HEK293 (cell line): ENCODE data around the gene ILF3.

ENCODE experiments used
- HOXA7 ChIP-seq: sonication (generic); formaldehyde crosslinking; IDR thresholded peaks from 2 replicates; pipeline ENCODE4 v1.8.1; 2022; ENCODE audit warnings: missing genetic modification reagents, borderline replicate concordance
- SP2 ChIP-seq: fragments of 450-650 bp; formaldehyde crosslinking; IDR thresholded peaks from 2 replicates; pipeline ENCODE4 v1.5.1; 2016; ENCODE audit warnings: missing biosample characterization, missing genetic modification characterization
- ZNF423 ChIP-seq: fragments of 450-650 bp; formaldehyde crosslinking; IDR thresholded peaks from 2 replicates; pipeline ENCODE4 v1.5.1; 2016; ENCODE audit warnings: missing biosample characterization, missing genetic modification characterization
- ZNF488 ChIP-seq: fragments of 450-650 bp; formaldehyde crosslinking; IDR thresholded peaks from 2 replicates; pipeline ENCODE4 v1.5.1; 2016; ENCODE audit warnings: missing biosample characterization, missing genetic modification characterization
- ZNF561 ChIP-seq: fragments of 450-650 bp; IDR thresholded peaks from 2 replicates; pipeline ENCODE4 v1.5.1; 2018; ENCODE audit warnings: missing biosample characterization, missing genetic modification characterization, borderline replicate concordance
- ZNF747 ChIP-seq: fragments of 450-650 bp; formaldehyde crosslinking; IDR thresholded peaks from 2 replicates; pipeline ENCODE4 v1.5.1; 2016; ENCODE audit warnings: missing biosample characterization, missing genetic modification characterization
- ZNF776 ChIP-seq: fragments of 450-650 bp; formaldehyde crosslinking; IDR thresholded peaks from 2 replicates; pipeline ENCODE4 v1.5.0; 2017; ENCODE audit warnings: missing biosample characterization, missing genetic modification characterization, borderline replicate concordance
- TF ChIP-seq, protein P1 (sequence below): sonication (generic); formaldehyde crosslinking; IDR thresholded peaks from 2 replicates; pipeline ENCODE4 v1.8.1; 2022; ENCODE audit warnings: mild to moderate bottlenecking, moderate library complexity, missing genetic modification reagents

- TF ChIP-seq ZNF776 (tag by site-specific recombination) (no peak), SP2 (tag by site-specific recombination) (no peak), ZNF747 (tag by site-specific recombination) (no peak), ZNF488 (no peak), HOXA7 (no peak), ZNF561 (tag by site-specific recombination) (no peak), ZNF423 (no peak)
- TF ChIP-seq, protein P1, sequence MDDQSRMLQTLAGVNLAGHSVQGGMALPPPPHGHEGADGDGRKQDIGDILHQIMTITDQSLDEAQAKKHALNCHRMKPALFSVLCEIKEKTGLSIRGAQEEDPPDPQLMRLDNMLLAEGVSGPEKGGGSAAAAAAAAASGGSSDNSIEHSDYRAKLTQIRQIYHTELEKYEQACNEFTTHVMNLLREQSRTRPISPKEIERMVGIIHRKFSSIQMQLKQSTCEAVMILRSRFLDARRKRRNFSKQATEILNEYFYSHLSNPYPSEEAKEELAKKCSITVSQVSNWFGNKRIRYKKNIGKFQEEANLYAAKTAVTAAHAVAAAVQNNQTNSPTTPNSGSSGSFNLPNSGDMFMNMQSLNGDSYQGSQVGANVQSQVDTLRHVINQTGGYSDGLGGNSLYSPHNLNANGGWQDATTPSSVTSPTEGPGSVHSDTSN (CRISPR knock-in tag) = no peak
These were observed 42.2 kb upstream of the ILF3 start for GRCh38 chr19:10611907-10612306.
